ENCODE measurements around the gene RAD52. TPM values are rescaled to one million over a fixed set of nuclear protein-coding genes. Genes with fewer than 3 reads are reported as not detected.
A peak's percentile ranks its signal among the peaks of the same experiment; 100 is the strongest.

The RAD52 gene
- total RNA-seq, 2 experiments from 2014 or later = 30.3 to 30.8 TPM

GRCh38 chr12:912466-913235 lies 36.8 kb downstream of the RAD52 start:
- no peak for TF ChIP-seq CTCF (conservative IDR thresholded peaks at IDR 0.05; ENCODE audit: low read length)
- no peak for TF ChIP-seq EZH2phosphoT487 (IDR thresholded peaks at IDR 0.05; ENCODE audit: borderline replicate concordance, low read depth, low read length)
- Histone ChIP-seq H3K4me3 (ENCODE audit: low read depth, low read length, poor library complexity, severe bottlenecking) (no peak overlapping the region), H3K27ac (ENCODE audit: low read depth, low read length, poor library complexity, severe bottlenecking) (no peak overlapping the region), H3K4me2 (ENCODE audit: low read length) (no peak overlapping the region), H3K9me2 (ENCODE audit: insufficient read depth, low read length) (no peaks in the 10 kb centered on the region), H3K79me2 (ENCODE audit: insufficient read depth, low read depth, low read length) (no peaks in the 10 kb centered on the region), H3K9me3 (ENCODE audit: low read length) (no peaks in the 10 kb centered on the region), H3K4me1 (ENCODE audit: insufficient read depth, low read length, poor library complexity, severe bottlenecking) (peaks cover 8% of the 10 kb centered on the region), H3K36me3 (ENCODE audit: insufficient read depth, low read length) (peaks cover 99% of the 10 kb centered on the region), H4K20me1 (ENCODE audit: insufficient read depth, low read length) (no peaks in the 10 kb centered on the region), H2AFZ (ENCODE audit: low read length) (no peak overlapping the region)
- ChIA-PET CTCF (ENCODE audit: unreplicated experiment) (no interaction called here), POLR2A (interaction anchor here (0.7 kb wide), 1 partner anchor 449 kb away, joined by 3 read pairs; no protein-coding TSS in a partner anchor)
- no TSS peak for BruUV-seq (replicated peaks)
- DNase-seq (ENCODE audit: low spot score) = no peak
- intact Hi-C loops (cut with micrococcal nuclease; ENCODE audit: unreplicated experiment) = no loop called here

GRCh38 chr12:911191-911826 lies 38.2 kb downstream of the RAD52 start:
- POLR2A ChIA-PET = no interaction called here
- peaks cover 97% of the 10 kb centered on the region for H3K36me3 ChIP-seq (ENCODE audit: insufficient read depth, low read length)
- no peak overlapping the region for H3K27ac ChIP-seq (ENCODE audit: low read depth, low read length, poor library complexity, severe bottlenecking)

More at GRCh38 chr12:911191-911826, 38.2 kb downstream of the RAD52 start:
- CTCF ChIA-PET (ENCODE audit: unreplicated experiment) = no interaction called here
- TF ChIP-seq EZH2phosphoT487 (IDR thresholded peaks at IDR 0.05; ENCODE audit: borderline replicate concordance, low read depth, low read length) = no peak
- TF ChIP-seq CTCF (conservative IDR thresholded peaks at IDR 0.05; ENCODE audit: low read length) = no peak
- no peak for DNase-seq (ENCODE audit: low spot score)
- no peaks in the 10 kb centered on the region for H3K79me2 ChIP-seq (ENCODE audit: insufficient read depth, low read depth, low read length)
- no peak overlapping the region for H2AFZ ChIP-seq (ENCODE audit: low read length)
- TSS peak; percentile 36 for BruUV-seq (replicated peaks)
- H3K4me3 ChIP-seq (ENCODE audit: low read depth, low read length, poor library complexity, severe bottlenecking) = no peak overlapping the region
- peaks cover 8% of the 10 kb centered on the region for H3K4me1 ChIP-seq (ENCODE audit: insufficient read depth, low read length, poor library complexity, severe bottlenecking)
- no peak overlapping the region for H3K4me2 ChIP-seq (ENCODE audit: low read length)
- no peaks in the 10 kb centered on the region for H3K9me2 ChIP-seq (ENCODE audit: insufficient read depth, low read length)
- H3K9me3 ChIP-seq (ENCODE audit: low read length) = no peaks in the 10 kb centered on the region
- no peaks in the 10 kb centered on the region for H4K20me1 ChIP-seq (ENCODE audit: insufficient read depth, low read length)
- intact Hi-C loops (cut with micrococcal nuclease; ENCODE audit: unreplicated experiment) = no loop called here

Measured in OCI-LY7 (cell line).